Neural cell (in vitro differentiated cells): ENCODE results near the gene YAE1. TPM values are rescaled to one million over a fixed set of nuclear protein-coding genes. Genes with fewer than 3 reads are reported as not detected.

Experiments used
- H2AFZ ChIP-seq: fragments of 200-600, 300-800 bp; sonication (generic), shearing (Covaris generic); 2 replicates; pipeline ENCODE4 v1.6.0; 2014; ENCODE audit warnings: low read depth, mild to moderate bottlenecking, antibody characterized with exemption, low read length, moderate library complexity
- H3F3A ChIP-seq: fragments of 200-600 bp; shearing (Covaris generic); 2 replicates; pipeline ENCODE4 v1.6.1; 2016; ENCODE audit warnings: mild to moderate bottlenecking, moderate library complexity, mixed read lengths, antibody characterized with exemption, low read length; ENCODE audit not compliant: insufficient read depth, poor library complexity, severe bottlenecking
- H3K27ac ChIP-seq: fragments of 200-600, 300-800 bp; sonication (generic), shearing (Covaris generic); 2 replicates; pipeline ENCODE4 v1.5.1; 2014; ENCODE audit warnings: mild to moderate bottlenecking, low read length, moderate library complexity
- H3K27me3 ChIP-seq: fragments of 300-800, 200-600 bp; sonication (generic), shearing (Covaris generic); 2 replicates; pipeline ENCODE4 v1.6.0; 2014; ENCODE audit warnings: mild to moderate bottlenecking, low read depth, low read length, moderate library complexity; ENCODE audit not compliant: insufficient read depth
- H3K36me3 ChIP-seq: fragments of 300-800, 200-600 bp; sonication (generic), shearing (Covaris generic); 2 replicates; pipeline ENCODE4 v1.5.1; 2014; ENCODE audit warnings: mild to moderate bottlenecking, antibody characterized with exemption, low read length, moderate library complexity; ENCODE audit not compliant: insufficient read depth
- H3K4me2 ChIP-seq: fragments of 300-800, 200-600 bp; sonication (generic), shearing (Covaris generic); 2 replicates; pipeline ENCODE4 v1.6.0; 2014; ENCODE audit warnings: mild to moderate bottlenecking, low read length
- H3K4me3 ChIP-seq: fragments of 300-800, 200-600 bp; sonication (generic), shearing (Covaris generic); 2 replicates; pipeline ENCODE4 v1.5.1; 2014; ENCODE audit warnings: mild to moderate bottlenecking, low read length, moderate library complexity
- H3K79me2 ChIP-seq: fragments of 200-600 bp; shearing (Covaris generic); replicated peaks from 2 replicates; pipeline ENCODE4 v1.6.0; 2014; ENCODE audit warnings: mild to moderate bottlenecking, low read length, moderate library complexity; ENCODE audit not compliant: insufficient read depth
- H3K9ac ChIP-seq: fragments of 300-800, 200-600 bp; sonication (generic), shearing (Covaris generic); 2 replicates; pipeline ENCODE4 v1.6.1; 2016; ENCODE audit warnings: mild to moderate bottlenecking, low read length, mixed read lengths
- H3K9me2 ChIP-seq: fragments of 200-600 bp; shearing (Covaris generic); 2 replicates; pipeline ENCODE4 v1.6.1; 2016; ENCODE audit warnings: mild to moderate bottlenecking, low read length, mixed read lengths; ENCODE audit not compliant: insufficient read depth
- H3K9me3 ChIP-seq: fragments of 200-600, 300-800 bp; sonication (generic), shearing (Covaris generic); 2 replicates; pipeline ENCODE4 v1.6.1; 2016; ENCODE audit warnings: mild to moderate bottlenecking, mixed run types, low read length, moderate library complexity, mixed read lengths
- H4K20me1 ChIP-seq: fragments of 200-600 bp; shearing (Covaris generic); 2 replicates; pipeline ENCODE4 v1.6.1; 2016; ENCODE audit warnings: mild to moderate bottlenecking, mixed run types; ENCODE audit not compliant: insufficient read depth
- CTCF ChIP-seq: fragments of 450-650 bp; IDR thresholded peaks from 2 replicates; pipeline ENCODE4 v1.5.1; 2014; ENCODE audit warnings: antibody characterized with exemption, mild to moderate bottlenecking, moderate library complexity; ENCODE audit not compliant: poor library complexity, severe bottlenecking
- EP300 ChIP-seq: fragments of 450-650 bp; conservative IDR thresholded peaks from 2 replicates; pipeline ENCODE4 v1.6.1; 2014; ENCODE audit warnings: antibody characterized with exemption, mild to moderate bottlenecking, moderate library complexity; ENCODE audit not compliant: poor library complexity, severe bottlenecking
- EZH2 ChIP-seq: fragments of 200-600, 300-800 bp; shearing (Covaris generic), sonication (generic); IDR thresholded peaks from 2 replicates; pipeline ENCODE4 v1.6.1; 2014; ENCODE audit warnings: antibody characterized with exemption, low read length, borderline replicate concordance, mild to moderate bottlenecking; ENCODE audit not compliant: insufficient read depth, poor library complexity, severe bottlenecking
- MXI1 ChIP-seq: fragments of 450-650 bp; conservative IDR thresholded peaks from 2 replicates; pipeline ENCODE4 v1.6.1; 2014; ENCODE audit warnings: antibody characterized with exemption, mild to moderate bottlenecking; ENCODE audit not compliant: poor library complexity, severe bottlenecking
- POLR2AphosphoS5 ChIP-seq: IDR thresholded peaks from 2 replicates; pipeline ENCODE4 v1.6.1; 2012
- RAD21 ChIP-seq: fragments of 450-650 bp; conservative IDR thresholded peaks from 2 replicates; pipeline ENCODE4 v1.6.1; 2014; ENCODE audit warnings: antibody characterized with exemption, mild to moderate bottlenecking, moderate library complexity
- REST ChIP-seq: IDR thresholded peaks from 2 replicates; pipeline ENCODE4 v1.6.1; 2012; ENCODE audit warnings: borderline replicate concordance
- SMC3 ChIP-seq: fragments of 450-650 bp; conservative IDR thresholded peaks from 2 replicates; pipeline ENCODE4 v1.6.1; 2014; ENCODE audit warnings: antibody characterized with exemption, mild to moderate bottlenecking, moderate library complexity; ENCODE audit not compliant: poor library complexity
- TAF1 ChIP-seq: IDR thresholded peaks from 2 replicates; pipeline ENCODE4 v1.6.1; 2012; ENCODE audit warnings: low read depth
- polyA plus RNA-seq: library from polyadenylated mRNA; depleted of rRNA; stranded (reverse); fragments of >200 nt; gene quantifications from 2 replicates; pipeline ENCODE4 v1.2.3, GENCODE V29; 2014

Gene YAE1
- polyA plus RNA-seq, 1 donor from 2014 or later = 85.2 TPM

- H3K9me3 ChIP-seq = no peaks in the 10 kb centered on the region
- peak overlapping the region; percentile 28 for H3K4me2 ChIP-seq
- TF ChIP-seq REST = no peak
- no peak for TF ChIP-seq POLR2AphosphoS5
- no peak for TF ChIP-seq CTCF
- TF ChIP-seq MXI1 = no peak
- TF ChIP-seq TAF1 = no peak
- TF ChIP-seq RAD21 = no peak
- TF ChIP-seq EP300 = no peak
- TF ChIP-seq SMC3 = no peak
- TF ChIP-seq EZH2 = no peak
- H3K79me2 ChIP-seq = no peaks in the 10 kb centered on the region
- H3K9me2 ChIP-seq = no peaks in the 10 kb centered on the region
- H3K36me3 ChIP-seq = no peaks in the 10 kb centered on the region
- no peak overlapping the region for H3K4me3 ChIP-seq
- H3K9ac ChIP-seq = no peak overlapping the region
- H3K27ac ChIP-seq = no peak overlapping the region
- no peaks in the 10 kb centered on the region for H3F3A ChIP-seq
- no peaks in the 10 kb centered on the region for H4K20me1 ChIP-seq
- H2AFZ ChIP-seq = no peak overlapping the region
- no peaks in the 10 kb centered on the region for H3K27me3 ChIP-seq
Observed at GRCh38 chr7:39589323-39590111, 23.3 kb downstream of the YAE1 start.

- H2AFZ ChIP-seq = no peak overlapping the region
- H3F3A ChIP-seq = no peaks in the 10 kb centered on the region
- no peaks in the 10 kb centered on the region for H3K79me2 ChIP-seq
- H3K27ac ChIP-seq = no peak overlapping the region
- no peak overlapping the region for H3K4me3 ChIP-seq
- no peaks in the 10 kb centered on the region for H3K9me2 ChIP-seq
- no peak for TF ChIP-seq CTCF
- TF ChIP-seq TAF1 = no peak
- TF ChIP-seq REST = no peak
- no peak for TF ChIP-seq SMC3
- no peak for TF ChIP-seq MXI1
- TF ChIP-seq EP300 = no peak
- no peak for TF ChIP-seq EZH2
- TF ChIP-seq RAD21 = no peak
- no peak for TF ChIP-seq POLR2AphosphoS5
- no peak overlapping the region for H3K9ac ChIP-seq
- no peaks in the 10 kb centered on the region for H3K27me3 ChIP-seq
- H3K9me3 ChIP-seq = no peaks in the 10 kb centered on the region
- no peaks in the 10 kb centered on the region for H4K20me1 ChIP-seq
- H3K36me3 ChIP-seq = no peaks in the 10 kb centered on the region
- H3K4me2 ChIP-seq = no peak overlapping the region
Observed at GRCh38 chr7:39592586-39592985, 26.4 kb downstream of the YAE1 start.
